ENCODE measurements around the gene CDK9.
"Not testable (repeated sequence)": the region's sequence is repeated elsewhere in the genome, so short reads cannot be mapped to it uniquely, and the experiment has no call there.

The CDK9 gene

GRCh38 chr9:127822108-127822507, 36.3 kb downstream of the CDK9 start:
- H3K27ac ChIP-seq (ENCODE audit: low read depth, low read length) = no peak overlapping the region
- H3K9me3 ChIP-seq (ENCODE audit: low read length) = no peaks in the 10 kb centered on the region
- H3K27me3 ChIP-seq (ENCODE audit: control insufficient read depth in 1 of 2, insufficient read depth in 2 of 2, low read length in 2 of 2) = no peaks in the 10 kb centered on the region
- H3K4me3 ChIP-seq (ENCODE audit: low read depth in 1 of 2, low read length in 2 of 2) = no peak overlapping the region
- H3K36me3 ChIP-seq (ENCODE audit: insufficient read depth, low read length) = peaks cover 12% of the 10 kb centered on the region
- no peak overlapping the region for H3K9ac ChIP-seq (ENCODE audit: low read length)
- H3K4me1 ChIP-seq (ENCODE audit: insufficient read depth, low read length) = peaks cover 5% of the 10 kb centered on the region

- Histone ChIP-seq H3K9ac (ENCODE audit: low read length) (no peak overlapping the region), H3K36me3 (ENCODE audit: insufficient read depth, low read length) (no peaks in the 10 kb centered on the region), H3K4me3 (ENCODE audit: low read depth in 1 of 2, low read length in 2 of 2) (no peak overlapping the region), H3K27me3 (ENCODE audit: control insufficient read depth in 1 of 2, insufficient read depth in 2 of 2, low read length in 2 of 2) (peaks cover 0 to 7% of the 10 kb centered on the region in 2 donors), H3K9me3 (ENCODE audit: low read length) (no peaks in the 10 kb centered on the region), H3K27ac (ENCODE audit: low read depth, low read length) (no peak overlapping the region), H3K4me1 (ENCODE audit: insufficient read depth, low read length) (peaks cover 18% of the 10 kb centered on the region)
Measured at GRCh38 chr9:127825319-127826051, 39.7 kb downstream of the CDK9 start.

- Histone ChIP-seq H3K4me1 (ENCODE audit: insufficient read depth, low read length) (peaks cover 18% of the 10 kb centered on the region), H3K9ac (ENCODE audit: low read length) (no peak overlapping the region), H3K27ac (ENCODE audit: low read depth, low read length) (no peak overlapping the region), H3K4me3 (ENCODE audit: low read depth in 1 of 2, low read length in 2 of 2) (no peak overlapping the region), H3K9me3 (ENCODE audit: low read length) (no peaks in the 10 kb centered on the region), H3K27me3 (ENCODE audit: control insufficient read depth in 1 of 2, insufficient read depth in 2 of 2, low read length in 2 of 2) (peaks cover 0 to 7% of the 10 kb centered on the region in 2 donors), H3K36me3 (ENCODE audit: insufficient read depth, low read length) (no peaks in the 10 kb centered on the region)
Measured at GRCh38 chr9:127826253-127826913, 40.5 kb downstream of the CDK9 start.

- H3K4me3 ChIP-seq (ENCODE audit: low read depth in 1 of 2, low read length in 2 of 2) = peak overlapping the region in 1 of 2 donors; percentile 44
- peaks cover 0 to 7% of the 10 kb centered on the region in 2 donors for H3K27me3 ChIP-seq (ENCODE audit: control insufficient read depth in 1 of 2, insufficient read depth in 2 of 2, low read length in 2 of 2)
- H3K36me3 ChIP-seq (ENCODE audit: insufficient read depth, low read length) = no peaks in the 10 kb centered on the region
- H3K27ac ChIP-seq (ENCODE audit: low read depth, low read length) = peak overlapping the region; percentile 51
- H3K9ac ChIP-seq (ENCODE audit: low read length) = no peak overlapping the region
- H3K9me3 ChIP-seq (ENCODE audit: low read length) = no peaks in the 10 kb centered on the region
- peaks cover 18% of the 10 kb centered on the region for H3K4me1 ChIP-seq (ENCODE audit: insufficient read depth, low read length)
Measured at GRCh38 chr9:127828262-127829031, 42.6 kb downstream of the CDK9 start.

GRCh38 chr9:127829205-127829906, 43.5 kb downstream of the CDK9 start:
- H3K4me3 ChIP-seq (ENCODE audit: low read depth in 1 of 2, low read length in 2 of 2) = no peak overlapping the region
- no peaks in the 10 kb centered on the region for H3K36me3 ChIP-seq (ENCODE audit: insufficient read depth, low read length)
- H3K9me3 ChIP-seq (ENCODE audit: low read length) = no peaks in the 10 kb centered on the region
- peaks cover 18% of the 10 kb centered on the region for H3K4me1 ChIP-seq (ENCODE audit: insufficient read depth, low read length)
- no peak overlapping the region for H3K9ac ChIP-seq (ENCODE audit: low read length)
- H3K27ac ChIP-seq (ENCODE audit: low read depth, low read length) = no peak overlapping the region
- peaks cover 0 to 7% of the 10 kb centered on the region in 2 donors for H3K27me3 ChIP-seq (ENCODE audit: control insufficient read depth in 1 of 2, insufficient read depth in 2 of 2, low read length in 2 of 2)

- Histone ChIP-seq H3K36me3 (ENCODE audit: insufficient read depth, low read length) (no peaks in the 10 kb centered on the region), H3K27ac (ENCODE audit: low read depth, low read length) (no peak overlapping the region), H3K27me3 (ENCODE audit: control insufficient read depth in 1 of 2, insufficient read depth in 2 of 2, low read length in 2 of 2) (peaks cover 0 to 7% of the 10 kb centered on the region in 2 donors), H3K4me1 (ENCODE audit: insufficient read depth, low read length) (peaks cover 26% of the 10 kb centered on the region), H3K4me3 (ENCODE audit: low read depth in 1 of 2, low read length in 2 of 2) (no peak overlapping the region), H3K9me3 (ENCODE audit: low read length) (no peaks in the 10 kb centered on the region), H3K9ac (ENCODE audit: low read length) (no peak overlapping the region)
Measured at GRCh38 chr9:127832248-127832647, 46.4 kb downstream of the CDK9 start.

- no peak overlapping the region for H3K27ac ChIP-seq (ENCODE audit: low read depth, low read length)
- H3K9ac ChIP-seq (ENCODE audit: low read length) = no peak overlapping the region
- no peaks in the 10 kb centered on the region for H3K27me3 ChIP-seq (ENCODE audit: control insufficient read depth in 1 of 2, insufficient read depth in 2 of 2, low read length in 2 of 2)
- H3K4me1 ChIP-seq (ENCODE audit: insufficient read depth, low read length) = peaks cover 35% of the 10 kb centered on the region
- no peaks in the 10 kb centered on the region for H3K9me3 ChIP-seq (ENCODE audit: low read length)
- no peak overlapping the region for H3K4me3 ChIP-seq (ENCODE audit: low read depth in 1 of 2, low read length in 2 of 2)
- H3K36me3 ChIP-seq (ENCODE audit: insufficient read depth, low read length) = no peaks in the 10 kb centered on the region
Measured at GRCh38 chr9:127833555-127833954, 47.7 kb downstream of the CDK9 start.

- H3K9ac ChIP-seq (ENCODE audit: low read length) = no peak overlapping the region
Measured at GRCh38 chr9:127835991-127836516, 50.2 kb downstream of the CDK9 start.

GRCh38 chr9:127836561-127836960, 50.7 kb downstream of the CDK9 start:
- Histone ChIP-seq H3K27ac (ENCODE audit: low read depth, low read length) (peak overlapping the region; percentile 67), H3K4me1 (ENCODE audit: insufficient read depth, low read length) (peaks cover 23% of the 10 kb centered on the region), H3K4me3 (ENCODE audit: low read depth in 1 of 2, low read length in 2 of 2) (peak overlapping the region in 1 of 2 donors; percentile 18), H3K9ac (ENCODE audit: low read length) (peak overlapping the region; percentile 33)
- not testable (repeated sequence) for H3K27me3 ChIP-seq (ENCODE audit: control insufficient read depth in 1 of 2, insufficient read depth in 2 of 2, low read length in 2 of 2); H3K9me3 ChIP-seq (ENCODE audit: low read length); H3K36me3 ChIP-seq (ENCODE audit: insufficient read depth, low read length)

More at GRCh38 chr9:127835991-127836516, 50.2 kb downstream of the CDK9 start:
- Histone ChIP-seq H3K27me3 (ENCODE audit: control insufficient read depth in 1 of 2, insufficient read depth in 2 of 2, low read length in 2 of 2) (no peaks in the 10 kb centered on the region), H3K4me3 (ENCODE audit: low read depth in 1 of 2, low read length in 2 of 2) (peak overlapping the region in 1 of 2 donors; percentile 38), H3K36me3 (ENCODE audit: insufficient read depth, low read length) (no peaks in the 10 kb centered on the region), H3K9me3 (ENCODE audit: low read length) (no peaks in the 10 kb centered on the region), H3K27ac (ENCODE audit: low read depth, low read length) (peak overlapping the region; percentile 67), H3K4me1 (ENCODE audit: insufficient read depth, low read length) (peaks cover 23% of the 10 kb centered on the region)

GRCh38 chr9:127837346-127837745, 51.5 kb downstream of the CDK9 start:
- H3K4me1 ChIP-seq (ENCODE audit: insufficient read depth, low read length) = peaks cover 23% of the 10 kb centered on the region
- no peaks in the 10 kb centered on the region for H3K36me3 ChIP-seq (ENCODE audit: insufficient read depth, low read length)
- peak overlapping the region; percentile 63 for H3K27ac ChIP-seq (ENCODE audit: low read depth, low read length)
- no peaks in the 10 kb centered on the region for H3K27me3 ChIP-seq (ENCODE audit: control insufficient read depth in 1 of 2, insufficient read depth in 2 of 2, low read length in 2 of 2)
- H3K4me3 ChIP-seq (ENCODE audit: low read depth in 1 of 2, low read length in 2 of 2) = no peak overlapping the region
- no peaks in the 10 kb centered on the region for H3K9me3 ChIP-seq (ENCODE audit: low read length)
- peak overlapping the region; percentile 33 for H3K9ac ChIP-seq (ENCODE audit: low read length)
